ENCODE measurements around the gene FBLN2.
"Not testable (repeated sequence)": the region's sequence is repeated elsewhere in the genome, so short reads cannot be mapped to it uniquely, and the experiment has no call there.

The FBLN2 gene

GRCh38 chr3:13549623-13550422, 898 bp downstream of the FBLN2 start:
- no peak for DNase-seq (ENCODE audit: low spot score)

GRCh38 chr3:13550423-13550690, 1.4 kb downstream of the FBLN2 start:
- DNase-seq (ENCODE audit: low spot score) = no peak

- no peak for DNase-seq (ENCODE audit: low spot score)
Observed at GRCh38 chr3:13550791-13551360, 2.0 kb downstream of the FBLN2 start.

- no peak for DNase-seq (ENCODE audit: low spot score)
Observed at GRCh38 chr3:13552857-13553652, 4.1 kb downstream of the FBLN2 start.

DNA sequence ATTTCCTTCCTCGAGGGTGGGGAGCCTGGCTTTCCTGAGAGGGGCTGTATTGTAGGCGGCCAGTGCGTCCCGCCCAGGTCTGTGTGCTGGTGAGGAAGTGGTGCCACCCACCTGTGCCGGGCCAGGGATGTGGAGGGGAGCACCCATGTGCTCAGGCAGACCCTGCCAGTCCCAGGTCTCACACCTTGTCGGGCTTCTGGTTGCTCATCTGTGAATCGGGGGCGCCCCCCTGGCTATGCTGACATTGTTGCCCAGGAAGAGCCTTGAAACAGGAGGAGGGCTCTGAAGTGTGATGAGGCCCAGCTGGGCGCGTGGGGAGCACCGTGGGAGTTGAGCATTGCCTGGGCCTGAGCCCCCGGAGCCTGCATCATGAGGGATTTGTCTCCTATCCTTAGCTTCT, 4.8 kb downstream of the FBLN2 start:
- no peak for DNase-seq (ENCODE audit: low spot score)

- DNase-seq (ENCODE audit: low spot score) = no peak
Observed at GRCh38 chr3:13555753-13556152, 6.8 kb downstream of the FBLN2 start.

GRCh38 chr3:13556207-13556606, 7.3 kb downstream of the FBLN2 start:
- DNase-seq (ENCODE audit: low spot score) = no peak

GRCh38 chr3:13556917-13557316, 8.0 kb downstream of the FBLN2 start:
- no peak for DNase-seq (ENCODE audit: low spot score)

GRCh38 chr3:13557417-13557816, 8.5 kb downstream of the FBLN2 start:
- DNase-seq (ENCODE audit: low spot score) = no peak

DNA sequence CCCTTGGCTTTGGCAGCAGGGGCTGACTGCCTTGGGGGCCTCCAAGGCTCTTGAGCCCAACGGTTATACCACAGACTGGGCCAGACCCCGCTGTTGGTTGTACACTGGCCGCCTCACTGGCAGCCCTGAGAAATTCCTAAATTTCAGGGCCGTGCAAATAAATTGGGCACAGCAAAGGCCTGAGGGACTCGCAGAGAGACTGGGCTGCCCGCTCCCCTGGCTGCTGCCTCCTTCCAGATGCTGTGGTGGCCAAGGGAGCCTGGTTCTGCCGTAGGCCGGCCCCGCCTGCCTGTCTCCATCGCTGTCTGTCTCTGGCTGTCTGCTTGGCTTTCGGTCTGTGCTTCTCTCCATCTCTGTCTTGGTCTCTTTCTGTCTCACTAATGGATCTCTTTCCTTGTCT, 9.0 kb downstream of the FBLN2 start:
- DNase-seq (ENCODE audit: low spot score) = no peak

GRCh38 chr3:13558651-13559050, 9.7 kb downstream of the FBLN2 start:
- DNase-seq (ENCODE audit: low spot score) = no peak

- DNase-seq (ENCODE audit: low spot score) = no peak
Observed at GRCh38 chr3:13559764-13560525, 11.0 kb downstream of the FBLN2 start.

GRCh38 chr3:13561376-13561775, 12.5 kb downstream of the FBLN2 start:
- DNase-seq (ENCODE audit: low spot score) = no peak

DNA sequence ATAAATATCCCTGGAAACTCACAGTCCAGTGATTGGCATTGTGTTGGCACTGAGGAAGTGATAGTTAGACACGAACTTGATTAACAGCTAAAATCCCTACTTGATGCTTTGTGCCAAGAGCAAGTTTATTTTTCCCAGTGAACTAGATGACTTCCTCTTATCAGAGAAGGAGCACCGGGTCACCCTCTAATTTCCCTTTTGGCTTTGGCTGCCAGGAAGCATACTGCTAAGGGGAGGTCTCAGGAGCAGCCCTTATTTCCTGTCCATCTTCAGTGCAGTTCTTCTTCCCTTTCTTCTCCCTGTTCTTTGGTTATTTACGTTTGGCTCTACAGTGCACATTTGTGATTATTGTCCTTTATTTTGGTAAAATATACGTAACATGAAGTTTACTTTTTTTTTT, 13.0 kb downstream of the FBLN2 start:
- DNase-seq (ENCODE audit: low spot score) = no peak

GRCh38 chr3:13562421-13562820, 13.5 kb downstream of the FBLN2 start:
- DNase-seq (ENCODE audit: low spot score) = not testable (repeated sequence)

- no peak for DNase-seq (ENCODE audit: low spot score)
Observed at GRCh38 chr3:13563321-13563720, 14.4 kb downstream of the FBLN2 start.

- no peak for DNase-seq (ENCODE audit: low spot score)
Observed at GRCh38 chr3:13563911-13564310, 15.0 kb downstream of the FBLN2 start.

GRCh38 chr3:13564751-13565560, 16.0 kb downstream of the FBLN2 start:
- no peak for DNase-seq (ENCODE audit: low spot score)

DNA sequence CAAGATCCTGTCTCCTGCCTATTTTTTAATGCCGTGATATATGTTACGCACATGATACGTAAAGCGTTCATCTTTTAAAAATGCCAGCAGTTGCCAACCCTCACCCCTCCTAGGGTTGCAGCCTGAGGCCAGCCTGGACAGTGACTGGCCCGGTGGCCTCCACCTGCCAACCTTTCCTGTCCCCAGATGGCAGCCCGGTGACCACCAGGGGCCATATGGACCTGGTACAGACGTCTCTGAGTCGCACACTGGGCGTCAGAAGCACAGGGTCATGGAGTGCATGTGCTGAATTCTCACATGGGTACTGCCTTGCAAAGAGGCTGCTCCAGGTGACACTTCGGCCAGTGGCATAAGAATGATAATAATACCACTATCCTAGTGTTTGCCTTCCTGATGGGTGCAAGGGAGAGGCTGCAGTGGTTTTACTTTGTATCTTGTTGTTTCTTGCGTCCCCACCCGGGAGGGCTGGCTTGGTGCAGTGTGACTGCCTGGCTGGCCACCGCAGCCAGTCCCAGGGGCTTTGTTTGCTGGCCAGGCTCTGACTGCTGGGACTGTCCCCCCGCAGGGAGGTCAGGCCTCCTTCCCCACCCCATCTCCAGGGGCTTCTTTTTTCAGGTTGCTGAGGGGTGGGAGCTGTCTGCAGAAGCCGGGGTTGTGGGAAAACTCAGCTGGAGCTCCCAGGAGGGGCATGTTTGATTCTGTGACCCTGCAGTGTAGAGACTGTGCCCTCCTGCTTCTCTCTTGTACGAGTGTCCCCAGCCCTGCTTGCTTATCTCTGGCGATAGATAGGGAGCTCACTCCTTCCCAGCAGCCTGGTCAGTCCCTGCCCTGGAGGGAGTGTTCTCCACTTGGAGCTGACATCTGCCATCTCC, 16.9 kb downstream of the FBLN2 start:
- DNase-seq (ENCODE audit: low spot score) = no peak

DNA sequence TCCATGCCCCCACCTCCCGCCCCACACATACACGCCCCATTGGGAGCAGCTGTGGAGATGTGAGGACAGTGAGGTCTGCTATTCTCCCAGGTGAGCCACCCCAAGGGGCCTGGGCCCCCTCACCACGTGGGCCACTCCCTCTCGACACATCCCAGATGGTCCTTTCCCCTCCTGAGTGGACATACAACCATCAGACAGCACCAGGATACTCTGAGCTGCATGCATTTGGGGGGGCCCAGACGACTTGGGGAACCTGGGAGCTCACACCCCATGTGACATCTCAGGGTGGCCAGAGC, 17.5 kb downstream of the FBLN2 start:
- DNase-seq (ENCODE audit: low spot score) = no peak

DNA sequence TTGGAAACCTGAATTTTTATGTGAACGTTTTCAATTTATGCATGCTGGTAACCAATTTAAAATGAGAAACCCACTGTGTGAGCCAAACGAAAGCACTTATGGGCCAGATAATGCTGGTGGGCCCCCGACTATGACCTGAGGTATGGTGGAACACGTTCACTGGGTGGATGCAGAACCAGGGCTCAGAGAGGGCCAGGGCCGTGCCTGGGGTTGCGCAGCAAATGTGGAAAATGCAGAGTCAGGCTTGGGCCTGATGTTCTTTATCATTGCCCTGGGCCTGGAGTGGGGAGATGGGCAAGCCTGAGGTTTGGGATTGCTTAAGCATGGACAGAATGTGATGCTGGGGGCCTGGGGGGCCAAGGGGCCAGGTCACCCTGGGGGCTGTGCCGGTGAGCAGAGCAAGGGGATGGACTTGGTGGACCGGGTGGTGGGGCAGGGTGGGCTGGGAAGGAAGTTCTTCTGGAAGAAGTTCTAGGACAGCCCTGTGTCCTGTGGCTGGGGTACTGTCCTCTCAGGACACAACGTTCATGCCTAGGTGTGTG, 17.9 kb downstream of the FBLN2 start:
- no peak for DNase-seq (ENCODE audit: low spot score)
